SK-N-SH (cell line): Measurements from ENCODE around the gene RAMP2. TPM values are rescaled to one million over a fixed set of nuclear protein-coding genes. Genes with fewer than 3 reads are reported as not detected.

Experiments
- CTCF ChIA-PET: fragments of 300-600, 350-600 bp; formaldehyde crosslinking; extraction: SDS; loops from one replicate; lab custom pipeline; 2021; lab: Yijun Ruan, JAX
- POLR2A ChIA-PET: fragments of 350-600 bp; sonication (Branson Sonifier 250); formaldehyde crosslinking; extraction: SDS; loops from one replicate; lab custom pipeline; 2020; ENCODE audit warnings: antibody characterized with exemption, inconsistent platforms; lab: Yijun Ruan, JAX
- DNase-seq: peaks from one replicate; pipeline ENCODE4 v3.0.0; 2012
- H2AFZ ChIP-seq: fragments of 200-600 bp; sonication (generic); 2 replicates; pipeline ENCODE4 v1.8.1; 2016; ENCODE audit warnings: antibody characterized with exemption, mild to moderate bottlenecking, low read depth
- H3F3A ChIP-seq: fragments of 200-600 bp; sonication (generic); replicated peaks from 2 replicates; pipeline ENCODE3; 2016; ENCODE audit warnings: antibody characterized with exemption, mild to moderate bottlenecking; ENCODE audit not compliant: insufficient read depth
- H3K27ac ChIP-seq, 2 experiments: fragments of 200-500 bp in 1 of 2; fragments of 200-600 bp in 1 of 2; sonication (Bioruptor generic) in 1 of 2; sonication (generic), shearing (Covaris generic) in 1 of 2; 2 replicates each; pipeline versions ENCODE4 v1.5.1 to v1.6.1; 2014 to 2016; ENCODE audit warnings: low read depth in 2 of 2, inconsistent platforms in 1 of 2, low read length in 1 of 2, mild to moderate bottlenecking in 1 of 2, mixed read lengths in 1 of 2
- H3K27me3 ChIP-seq: fragments of 200-600 bp; sonication (generic), shearing (Covaris generic); 2 replicates; pipeline ENCODE4 v1.6.1; 2016; ENCODE audit warnings: mixed run types; ENCODE audit not compliant: insufficient read depth
- H3K36me3 ChIP-seq, 2 experiments: fragments of 200-500 bp in 1 of 2; fragments of 200-600 bp in 1 of 2; sonication (Bioruptor generic) in 1 of 2; sonication (generic) in 1 of 2; replicated peaks in 1 of 2; 2 replicates each; pipeline versions ENCODE3 to v1.5.1; 2014 to 2016; ENCODE audit warnings: low read length in 1 of 2, mild to moderate bottlenecking in 1 of 2; ENCODE audit not compliant: insufficient read depth in 2 of 2, control insufficient read depth in 1 of 2
- H3K4me1 ChIP-seq, 2 experiments: fragments of 200-500 bp in 1 of 2; fragments of 200-600 bp in 1 of 2; sonication (Bioruptor generic) in 1 of 2; sonication (generic), shearing (Covaris generic) in 1 of 2; 2 replicates each; pipeline versions ENCODE4 v1.5.1 to v1.6.1; 2014 to 2016; ENCODE audit warnings: low read depth in 1 of 2, low read length in 1 of 2, mixed run types in 1 of 2; ENCODE audit not compliant: insufficient read depth in 2 of 2, control insufficient read depth in 1 of 2
- H3K4me2 ChIP-seq: fragments of 200-600 bp; sonication (generic), shearing (Covaris generic); 2 replicates; pipeline ENCODE4 v1.6.1; 2017; ENCODE audit warnings: mixed run types
- H3K4me3 ChIP-seq, 2 experiments: fragments of 200-500 bp in 1 of 2; fragments of 200-600 bp in 1 of 2; sonication (Bioruptor generic) in 1 of 2; sonication (generic), shearing (Covaris generic) in 1 of 2; 2 replicates each; pipeline versions ENCODE4 v1.5.1 to v1.8.1; 2014 to 2016; ENCODE audit warnings: low read depth in 2 of 2, inconsistent platforms in 1 of 2, low read length in 1 of 2, mild to moderate bottlenecking in 1 of 2, mixed read lengths in 1 of 2, moderate library complexity in 1 of 2
- H3K79me2 ChIP-seq: fragments of 200-600 bp; sonication (generic); 2 replicates; pipeline ENCODE4 v1.8.1; 2017; ENCODE audit warnings: mild to moderate bottlenecking; ENCODE audit not compliant: insufficient read depth
- H3K9ac ChIP-seq: fragments of 200-600 bp; sonication (generic); 2 replicates; pipeline ENCODE4 v1.6.1; 2017; ENCODE audit warnings: mixed run types
- H3K9me2 ChIP-seq: fragments of 200-600 bp; sonication (generic); 2 replicates; pipeline ENCODE4 v1.6.1; 2017; ENCODE audit warnings: mixed run types
- H3K9me3 ChIP-seq: fragments of 200-600 bp; sonication (generic); 2 replicates; pipeline ENCODE4 v1.6.1; 2017; ENCODE audit warnings: mixed run types, mild to moderate bottlenecking, moderate library complexity
- H4K20me1 ChIP-seq: fragments of 200-600 bp; sonication (generic); 2 replicates; pipeline ENCODE4 v1.6.1; 2017; ENCODE audit warnings: mild to moderate bottlenecking, mixed run types; ENCODE audit not compliant: insufficient read depth
- FOSL2 ChIP-seq: IDR thresholded peaks from 2 replicates; pipeline ENCODE4 v1.4.0; 2012; ENCODE audit warnings: low read depth, mild to moderate bottlenecking, moderate library complexity, borderline replicate concordance
- FOXJ3 ChIP-seq: sonication (generic); formaldehyde crosslinking; IDR thresholded peaks from 2 replicates; pipeline ENCODE4 v1.5.1; 2020; ENCODE audit warnings: mild to moderate bottlenecking, missing genetic modification reagents
- FOXM1 ChIP-seq: IDR thresholded peaks from 2 replicates; pipeline ENCODE4 v1.4.0; 2012; ENCODE audit warnings: low read depth, mild to moderate bottlenecking
- JUND ChIP-seq: IDR thresholded peaks from 2 replicates; pipeline ENCODE4 v1.4.0; 2012
- MXI1 ChIP-seq: IDR thresholded peaks from 2 replicates; pipeline ENCODE4 v1.6.1; 2012; ENCODE audit warnings: mild to moderate bottlenecking, low read depth, low read length, improper control_type of control experiment
- NFIC ChIP-seq: IDR thresholded peaks from 2 replicates; pipeline ENCODE4 v1.4.0; 2012; ENCODE audit warnings: borderline replicate concordance
- NRF1 ChIP-seq: IDR thresholded peaks from 2 replicates; pipeline ENCODE4 v1.6.1; 2012; ENCODE audit warnings: low read depth, mild to moderate bottlenecking, low read length
- PBX3 ChIP-seq: IDR thresholded peaks from 2 replicates; pipeline ENCODE4; 2012
- REST ChIP-seq: IDR thresholded peaks from 2 replicates; pipeline ENCODE4 v1.6.1; 2012; ENCODE audit warnings: mild to moderate bottlenecking, low read depth, low read length, moderate library complexity
- TCF12 ChIP-seq: IDR thresholded peaks from 2 replicates; pipeline ENCODE4 v1.4.0; 2012
- YY1 ChIP-seq: IDR thresholded peaks from 2 replicates; pipeline ENCODE4 v1.4.0; 2012; ENCODE audit warnings: low read depth, mild to moderate bottlenecking
- WGBS: methylation state at CpG from one replicate; pipeline ENCODE4 v1.1.6; 2017; ENCODE audit warnings: low lambda C conversion rate; 5-methylcytosine and 5-hydroxymethylcytosine counted together
- polyA plus RNA-seq, 3 experiments: library from polyadenylated mRNA; depleted of rRNA; stranded (reverse); fragments of >200 nt; gene quantifications; 2 replicates each; pipeline ENCODE4 v1.2.3, GENCODE V29; 2012
- TF ChIP-seq, protein P1 (sequence below): fragments of 150-350 bp; IDR thresholded peaks from 2 replicates; pipeline ENCODE4 v1.6.1; 2017; ENCODE audit warnings: antibody characterized with exemption, low read length, low read depth, borderline replicate concordance
- TF ChIP-seq, protein P2 (sequence below): IDR thresholded peaks from 2 replicates; pipeline ENCODE4 v1.4.0; 2012; ENCODE audit warnings: low read depth, borderline replicate concordance
- TF ChIP-seq, protein P3 (sequence below): IDR thresholded peaks from 2 replicates; pipeline ENCODE4 v1.4.0; 2012; ENCODE audit warnings: low read depth, borderline replicate concordance

Gene RAMP2
- polyA plus RNA-seq, 1 of the 3 experiments (the other 2 are of a cell fraction): 3.0 TPM

- H3K79me2 ChIP-seq: peaks cover 49% of the 10 kb centered on the region
- no peak overlapping the region; the same call in 1 of the 2 replicates for H2AFZ ChIP-seq
- H4K20me1 ChIP-seq: no peaks in the 10 kb centered on the region
- H3K9ac ChIP-seq: peak overlapping the region; percentile 87
- H3K9me2 ChIP-seq: no peaks in the 10 kb centered on the region
- peak; percentile 38 for DNase-seq
- H3K9me3 ChIP-seq: no peaks in the 10 kb centered on the region
- H3K4me1 ChIP-seq: peaks cover 14% of the 10 kb centered on the region in 2 experiments; a peak in 3 of 4 replicates
- H3K27ac ChIP-seq: peak overlapping the region in 1 of 2 experiments; percentile 58; a peak in 2 of 4 replicates
- peak overlapping the region; percentile 98 for H3K4me2 ChIP-seq
- POLR2A ChIA-PET: interaction anchor here (1.8 kb wide), 1 partner anchor 9 kb away, joined by 6 read pairs; the partner anchor contains the start of gene VPS25
- TF ChIP-seq, protein P1, sequence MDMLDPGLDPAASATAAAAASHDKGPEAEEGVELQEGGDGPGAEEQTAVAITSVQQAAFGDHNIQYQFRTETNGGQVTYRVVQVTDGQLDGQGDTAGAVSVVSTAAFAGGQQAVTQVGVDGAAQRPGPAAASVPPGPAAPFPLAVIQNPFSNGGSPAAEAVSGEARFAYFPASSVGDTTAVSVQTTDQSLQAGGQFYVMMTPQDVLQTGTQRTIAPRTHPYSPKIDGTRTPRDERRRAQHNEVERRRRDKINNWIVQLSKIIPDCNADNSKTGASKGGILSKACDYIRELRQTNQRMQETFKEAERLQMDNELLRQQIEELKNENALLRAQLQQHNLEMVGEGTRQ: no peak
- TF ChIP-seq NFIC: 0 out of 2 replicates have a peak, but pooled peaks have one; percentile 37
- H3K36me3 ChIP-seq: peaks cover 16 to 20% of the 10 kb centered on the region in 2 experiments
- peaks cover 7% of the 10 kb centered on the region for H3F3A ChIP-seq
- CTCF ChIA-PET: interaction anchor here (0.7 to 1.8 kb wide), 3 partner anchors 9 to 42 kb away, joined by 3 to 7 read pairs (median 3); partner anchors contain the start of genes BECN1 and VPS25
- no peaks in the 10 kb centered on the region for H3K27me3 ChIP-seq
- 59% methylated on average over 16 of the region's 29 CpGs for WGBS
- H3K4me3 ChIP-seq: peak overlapping the region; percentile 61 to 84; a peak in 3 of 4 replicates
These were observed 21.4 kb downstream of the RAMP2 start for GRCh38 chr17:42782166-42783061.

DNA sequence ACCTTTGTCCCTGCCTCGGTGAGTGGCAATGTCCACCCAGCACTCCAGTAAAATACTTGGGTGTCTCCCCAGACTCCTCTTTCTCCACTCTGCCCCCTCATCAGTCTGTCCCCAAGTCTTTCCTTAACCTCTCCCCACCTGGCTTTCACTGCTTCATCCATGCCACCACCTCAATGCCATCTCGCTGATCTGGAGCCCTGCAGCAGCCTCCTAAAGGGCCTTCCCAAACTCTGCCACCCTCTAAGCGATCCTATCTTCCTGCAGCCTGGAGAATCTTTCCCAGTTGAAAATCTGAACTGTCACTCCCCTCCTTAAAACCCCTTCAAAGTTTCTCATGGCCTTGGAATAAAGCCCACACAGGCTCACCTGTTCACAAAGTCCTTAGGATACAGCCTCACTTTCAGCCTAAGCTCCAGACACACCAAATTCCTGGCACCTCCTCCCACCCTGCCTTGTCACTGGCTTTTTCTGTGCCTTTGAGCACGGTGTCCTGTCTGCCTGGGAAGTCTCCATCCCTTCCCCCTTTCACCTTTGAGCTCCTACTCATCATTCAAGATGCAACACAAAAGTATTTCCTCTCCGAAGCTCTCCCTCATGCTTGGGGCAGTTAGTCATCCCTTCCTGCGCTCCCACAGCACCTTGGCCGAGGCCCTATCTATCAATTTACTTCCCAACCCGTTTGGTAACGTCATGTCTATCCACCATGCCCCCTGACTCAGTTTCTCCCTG, 22.2 kb downstream of the RAMP2 start:
- CTCF ChIA-PET: no interaction called here
- H3K4me3 ChIP-seq: peak overlapping the region in 1 of 2 experiments; percentile 84; a peak in 2 of 4 replicates
- H3F3A ChIP-seq: peaks cover 6% of the 10 kb centered on the region
- no peaks in the 10 kb centered on the region for H3K9me2 ChIP-seq
- peaks cover 49% of the 10 kb centered on the region for H3K79me2 ChIP-seq
- no peaks in the 10 kb centered on the region for H3K27me3 ChIP-seq
- no peak for DNase-seq
- peak overlapping the region in 1 of 2 experiments; percentile 58; a peak in 2 of 4 replicates for H3K27ac ChIP-seq
- 25% methylated on average over 9 of the region's 9 CpGs for WGBS
- no peak overlapping the region for H2AFZ ChIP-seq
- H3K9ac ChIP-seq: peak overlapping the region; percentile 87
- H4K20me1 ChIP-seq: no peaks in the 10 kb centered on the region
- H3K9me3 ChIP-seq: no peaks in the 10 kb centered on the region
- POLR2A ChIA-PET: interaction anchor here (1.8 kb wide), 1 partner anchor 10 kb away, joined by 6 read pairs; the partner anchor contains the start of gene VPS25
- H3K36me3 ChIP-seq: peaks cover 15 to 19% of the 10 kb centered on the region in 2 experiments
- H3K4me2 ChIP-seq: peak overlapping the region; percentile 98
- H3K4me1 ChIP-seq: peaks cover 14% of the 10 kb centered on the region in 2 experiments; a peak in 3 of 4 replicates
- TF ChIP-seq MXI1 (no peak), PBX3 (peak; percentile 85), FOXM1 (0 out of 2 replicates have a peak, but pooled peaks have one; percentile 31), REST (no peak), FOXJ3 (CRISPR knock-in tag) (no peak), JUND (peak; percentile 88), FOSL2 (peak; percentile 90; the same call in 1 of the 2 replicates), YY1 (0 out of 2 replicates have a peak, but pooled peaks have one; percentile 30), NRF1 (no peak), TCF12 (peak; percentile 83), NFIC (peak; percentile 80)
- TF ChIP-seq, protein P2, sequence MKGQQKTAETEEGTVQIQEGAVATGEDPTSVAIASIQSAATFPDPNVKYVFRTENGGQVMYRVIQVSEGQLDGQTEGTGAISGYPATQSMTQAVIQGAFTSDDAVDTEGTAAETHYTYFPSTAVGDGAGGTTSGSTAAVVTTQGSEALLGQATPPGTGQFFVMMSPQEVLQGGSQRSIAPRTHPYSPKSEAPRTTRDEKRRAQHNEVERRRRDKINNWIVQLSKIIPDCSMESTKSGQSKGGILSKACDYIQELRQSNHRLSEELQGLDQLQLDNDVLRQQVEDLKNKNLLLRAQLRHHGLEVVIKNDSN: no peak
- TF ChIP-seq, protein P3, sequence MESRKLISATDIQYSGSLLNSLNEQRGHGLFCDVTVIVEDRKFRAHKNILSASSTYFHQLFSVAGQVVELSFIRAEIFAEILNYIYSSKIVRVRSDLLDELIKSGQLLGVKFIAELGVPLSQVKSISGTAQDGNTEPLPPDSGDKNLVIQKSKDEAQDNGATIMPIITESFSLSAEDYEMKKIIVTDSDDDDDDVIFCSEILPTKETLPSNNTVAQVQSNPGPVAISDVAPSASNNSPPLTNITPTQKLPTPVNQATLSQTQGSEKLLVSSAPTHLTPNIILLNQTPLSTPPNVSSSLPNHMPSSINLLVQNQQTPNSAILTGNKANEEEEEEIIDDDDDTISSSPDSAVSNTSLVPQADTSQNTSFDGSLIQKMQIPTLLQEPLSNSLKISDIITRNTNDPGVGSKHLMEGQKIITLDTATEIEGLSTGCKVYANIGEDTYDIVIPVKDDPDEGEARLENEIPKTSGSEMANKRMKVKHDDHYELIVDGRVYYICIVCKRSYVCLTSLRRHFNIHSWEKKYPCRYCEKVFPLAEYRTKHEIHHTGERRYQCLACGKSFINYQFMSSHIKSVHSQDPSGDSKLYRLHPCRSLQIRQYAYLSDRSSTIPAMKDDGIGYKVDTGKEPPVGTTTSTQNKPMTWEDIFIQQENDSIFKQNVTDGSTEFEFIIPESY: peak; percentile 32; the same call in 1 of the 2 replicates
